NCI-H345 (cell line): ENCODE measurements around the gene CAPN12.

ENCODE experiments used
- DNase-seq: peaks from one replicate; lab custom pipeline; 2025; lab: John Stamatoyannopoulos, UW

Gene CAPN12

GRCh38 chr19:38737921-38738737 is 6.1 kb downstream of the CAPN12 start:
- no peak for DNase-seq

GRCh38 chr19:38737281-38737865 is 6.9 kb downstream of the CAPN12 start:
- no peak for DNase-seq

- peak; percentile 90 for DNase-seq
Observed at GRCh38 chr19:38736413-38737280, 7.6 kb downstream of the CAPN12 start.

GRCh38 chr19:38736036-38736412 is 8.2 kb downstream of the CAPN12 start:
- peak; percentile 71 for DNase-seq

GRCh38 chr19:38735257-38735686 is 9.0 kb downstream of the CAPN12 start:
- peak; percentile 47 for DNase-seq

- DNase-seq = no peak
Observed at GRCh38 chr19:38734426-38735256, 9.6 kb downstream of the CAPN12 start.

GRCh38 chr19:38734176-38734425 is 10.2 kb downstream of the CAPN12 start:
- DNase-seq = no peak

GRCh38 chr19:38733493-38734175 is 10.6 kb downstream of the CAPN12 start:
- no peak for DNase-seq

GRCh38 chr19:38733241-38733492 is 11.1 kb downstream of the CAPN12 start:
- DNase-seq = no peak

GRCh38 chr19:38731654-38732301 is 12.5 kb downstream of the CAPN12 start:
- peak; percentile 67 for DNase-seq

- no peak for DNase-seq
Observed at GRCh38 chr19:38730731-38731589, 13.3 kb downstream of the CAPN12 start.

- DNase-seq = no peak
Observed at GRCh38 chr19:38730470-38730730, 13.9 kb downstream of the CAPN12 start.

- DNase-seq = peak; percentile 80
Observed at GRCh38 chr19:38729653-38730469, 14.4 kb downstream of the CAPN12 start.

GRCh38 chr19:38728752-38729541 is 15.3 kb downstream of the CAPN12 start:
- DNase-seq = no peak

GRCh38 chr19:38727868-38728660 is 16.2 kb downstream of the CAPN12 start:
- no peak for DNase-seq

GRCh38 chr19:38727306-38727867 is 16.9 kb downstream of the CAPN12 start:
- DNase-seq = no peak

GRCh38 chr19:38726761-38727301 is 17.4 kb downstream of the CAPN12 start:
- no peak for DNase-seq
